Hepatocyte (in vitro differentiated cells): ENCODE data around the gene TSPAN4. TPM values are rescaled to one million over a fixed set of nuclear protein-coding genes. Genes with fewer than 3 reads are reported as not detected.

ENCODE experiments used
- DNase-seq: peaks from one replicate; pipeline ENCODE4 v3.0.0-alpha.2; 2016; ENCODE audit warnings: low spot score
- H2AFZ ChIP-seq: fragments of 200-600 bp; sonication (generic); 2 replicates; pipeline ENCODE4 v1.6.0; 2016; ENCODE audit warnings: antibody characterized with exemption, mild to moderate bottlenecking
- H3K27ac ChIP-seq: fragments of 200-600 bp; sonication (generic); 2 replicates; pipeline ENCODE4 v1.5.1; 2016; ENCODE audit warnings: mild to moderate bottlenecking
- H3K27me3 ChIP-seq: fragments of 200-600 bp; sonication (generic); 2 replicates; pipeline ENCODE4 v1.6.1; 2016
- H3K36me3 ChIP-seq: fragments of 200-600 bp; sonication (generic); replicated peaks from 2 replicates; pipeline ENCODE4 v1.5.1; 2016; ENCODE audit warnings: low read depth; ENCODE audit not compliant: insufficient read depth
- H3K4me1 ChIP-seq: fragments of 200-600 bp; sonication (generic); 2 replicates; pipeline ENCODE4 v1.5.1; 2016; ENCODE audit warnings: mild to moderate bottlenecking, moderate library complexity; ENCODE audit not compliant: insufficient read depth
- H3K4me2 ChIP-seq: fragments of 200-600 bp; sonication (generic); 2 replicates; pipeline ENCODE4 v1.6.0; 2016
- H3K4me3 ChIP-seq: fragments of 200-600 bp; sonication (generic); 2 replicates; pipeline ENCODE4 v1.5.1; 2016; ENCODE audit warnings: mild to moderate bottlenecking
- H3K79me2 ChIP-seq: fragments of 200-600 bp; sonication (generic); 2 replicates; pipeline ENCODE4 v1.6.0; 2017; ENCODE audit warnings: mild to moderate bottlenecking
- H3K9me2 ChIP-seq: fragments of 200-600 bp; sonication (generic); replicated peaks from 2 replicates; pipeline ENCODE4 v1.6.0; 2017; ENCODE audit warnings: mild to moderate bottlenecking; ENCODE audit not compliant: insufficient read depth
- H3K9me3 ChIP-seq: fragments of 200-600 bp; sonication (generic); 2 replicates; pipeline ENCODE4 v1.5.1; 2016; ENCODE audit warnings: low read depth, mild to moderate bottlenecking
- H4K20me1 ChIP-seq: fragments of 200-600 bp; sonication (generic); 2 replicates; pipeline ENCODE4 v1.6.0; 2016; ENCODE audit warnings: mild to moderate bottlenecking; ENCODE audit not compliant: insufficient read depth, poor library complexity, severe bottlenecking
- EZH2 ChIP-seq: fragments of 200-600 bp; sonication (generic); IDR thresholded peaks from 2 replicates; pipeline ENCODE4 v1.6.1; 2016; ENCODE audit warnings: antibody characterized with exemption, mild to moderate bottlenecking, borderline replicate concordance
- EZH2phosphoT487 ChIP-seq: fragments of 200-600 bp; sonication (generic); IDR thresholded peaks from one replicate; pipeline ENCODE4 v1.6.1; 2018; ENCODE audit warnings: antibody characterized with exemption, mild to moderate bottlenecking, low read depth, moderate library complexity; ENCODE audit not compliant: unreplicated experiment, severe bottlenecking
- WGBS: methylation state at CpG from one replicate; pipeline ENCODE4 v1.1.6; 2016; ENCODE audit warnings: low lambda C conversion rate; ENCODE audit errors: missing lambda C conversion rate; 5-methylcytosine and 5-hydroxymethylcytosine counted together
- polyA plus RNA-seq: library from polyadenylated mRNA; unstranded; fragments of >200 nt; fragmentation: Nextera tagmentation; extraction: Ambion mirVana; gene quantifications from 2 replicates; pipeline ENCODE4 v1.2.1, GENCODE V29; 2016
- total RNA-seq: library from RNA; depleted of rRNA; stranded (reverse); fragments of >200 nt; gene quantifications from 2 replicates; pipeline ENCODE4 v1.2.3, GENCODE V29; 2014
- TF ChIP-seq, protein P1 (sequence below): fragments of 200-600 bp; sonication (generic); IDR thresholded peaks from 2 replicates; pipeline ENCODE4 v1.5.1; 2016; ENCODE audit warnings: antibody characterized with exemption, mild to moderate bottlenecking; ENCODE audit not compliant: poor library complexity

Gene TSPAN4
- total and polyA plus RNA-seq, 2 experiments from 2014 or later, result 82.8 to 148 TPM

DNA sequence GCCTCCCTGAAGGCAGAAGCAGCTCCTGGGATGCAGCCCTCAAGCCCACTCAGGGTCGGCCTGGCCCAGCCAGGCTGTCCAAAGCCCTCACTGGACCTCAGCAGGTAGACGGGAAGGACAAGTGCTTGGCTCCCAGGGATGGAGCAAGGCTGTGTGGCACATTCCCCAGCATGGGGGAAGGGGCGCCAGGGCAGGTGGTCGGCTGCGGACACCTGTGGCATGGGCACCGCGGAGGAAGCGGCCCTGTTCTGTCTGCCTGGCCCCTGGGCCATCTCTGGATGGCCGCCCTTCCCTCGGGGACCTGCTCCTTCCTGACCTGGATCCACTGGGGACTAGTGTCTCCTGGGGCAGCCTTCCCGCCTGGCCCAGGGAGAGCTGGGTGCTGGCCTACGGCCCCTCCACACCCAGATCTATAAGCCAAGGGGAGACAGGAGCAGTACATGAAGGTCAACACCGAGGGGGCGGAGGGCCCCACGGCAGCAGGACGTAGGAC lies 42.0 kb downstream of the TSPAN4 start:
- Histone ChIP-seq H3K4me3 (no peak overlapping the region), H3K27me3 (no peaks in the 10 kb centered on the region), H3K79me2 (no peaks in the 10 kb centered on the region), H3K9me3 (no peaks in the 10 kb centered on the region), H3K4me2 (no peak overlapping the region), H4K20me1 (no peaks in the 10 kb centered on the region), H3K9me2 (no peaks in the 10 kb centered on the region), H3K36me3 (no peaks in the 10 kb centered on the region), H3K27ac (no peak overlapping the region), H2AFZ (no peak overlapping the region), H3K4me1 (no peaks in the 10 kb centered on the region)
- no peak for DNase-seq
- WGBS, result 89% methylated on average over 16 of the region's 16 CpGs
- TF ChIP-seq EZH2, result no peak
- TF ChIP-seq, protein P1, sequence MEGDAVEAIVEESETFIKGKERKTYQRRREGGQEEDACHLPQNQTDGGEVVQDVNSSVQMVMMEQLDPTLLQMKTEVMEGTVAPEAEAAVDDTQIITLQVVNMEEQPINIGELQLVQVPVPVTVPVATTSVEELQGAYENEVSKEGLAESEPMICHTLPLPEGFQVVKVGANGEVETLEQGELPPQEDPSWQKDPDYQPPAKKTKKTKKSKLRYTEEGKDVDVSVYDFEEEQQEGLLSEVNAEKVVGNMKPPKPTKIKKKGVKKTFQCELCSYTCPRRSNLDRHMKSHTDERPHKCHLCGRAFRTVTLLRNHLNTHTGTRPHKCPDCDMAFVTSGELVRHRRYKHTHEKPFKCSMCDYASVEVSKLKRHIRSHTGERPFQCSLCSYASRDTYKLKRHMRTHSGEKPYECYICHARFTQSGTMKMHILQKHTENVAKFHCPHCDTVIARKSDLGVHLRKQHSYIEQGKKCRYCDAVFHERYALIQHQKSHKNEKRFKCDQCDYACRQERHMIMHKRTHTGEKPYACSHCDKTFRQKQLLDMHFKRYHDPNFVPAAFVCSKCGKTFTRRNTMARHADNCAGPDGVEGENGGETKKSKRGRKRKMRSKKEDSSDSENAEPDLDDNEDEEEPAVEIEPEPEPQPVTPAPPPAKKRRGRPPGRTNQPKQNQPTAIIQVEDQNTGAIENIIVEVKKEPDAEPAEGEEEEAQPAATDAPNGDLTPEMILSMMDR, result no peak
- TF ChIP-seq EZH2phosphoT487, result no peak

DNA sequence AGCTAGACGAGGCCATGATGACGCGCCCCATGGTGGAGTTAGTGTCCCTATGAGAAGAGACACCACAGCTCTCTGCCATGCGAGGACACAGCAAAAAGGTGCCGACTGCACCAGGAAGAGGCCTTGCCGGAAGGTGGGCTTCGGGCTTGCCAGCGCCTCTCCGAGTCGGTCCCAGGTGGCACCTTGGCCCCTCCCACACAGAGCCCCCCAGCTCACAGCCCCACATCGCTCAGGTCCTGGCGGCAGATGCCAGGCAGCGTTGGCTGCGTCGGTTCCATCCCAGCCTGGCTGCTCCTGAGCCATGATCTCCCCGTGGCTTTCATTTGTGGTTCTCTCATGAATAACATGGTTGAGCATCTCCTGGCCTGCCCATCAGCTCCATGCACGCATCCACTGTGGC lies 43.9 kb downstream of the TSPAN4 start:
- H3K27me3 ChIP-seq, result no peaks in the 10 kb centered on the region
- no peaks in the 10 kb centered on the region for H3K36me3 ChIP-seq

DNA sequence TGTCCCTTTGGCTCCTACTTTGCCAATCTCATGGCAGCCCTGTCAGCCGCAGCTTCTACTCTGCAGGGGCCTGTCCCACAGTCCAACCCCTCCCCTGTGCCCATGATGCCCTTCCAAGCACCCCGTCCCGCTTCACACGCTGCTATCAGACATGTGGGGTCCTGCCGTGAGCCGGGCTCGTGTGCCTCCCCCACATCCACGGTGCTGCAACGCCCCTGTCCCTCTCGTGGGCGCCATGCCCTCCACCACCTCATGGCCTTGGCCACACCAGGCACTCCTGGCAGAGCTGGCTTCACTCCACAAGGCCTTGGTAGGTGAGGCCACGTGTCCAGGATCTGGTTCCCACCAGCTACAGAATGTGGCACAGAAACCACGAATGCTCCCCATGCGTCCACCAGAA lies 44.9 kb downstream of the TSPAN4 start:
- Histone ChIP-seq H3K36me3 (no peaks in the 10 kb centered on the region), H3K27me3 (no peaks in the 10 kb centered on the region), H2AFZ (no peak overlapping the region), H4K20me1 (no peaks in the 10 kb centered on the region), H3K4me1 (peaks cover 6% of the 10 kb centered on the region), H3K9me3 (no peaks in the 10 kb centered on the region), H3K4me3 (no peak overlapping the region), H3K27ac (no peak overlapping the region), H3K79me2 (no peaks in the 10 kb centered on the region), H3K4me2 (no peak overlapping the region), H3K9me2 (no peaks in the 10 kb centered on the region)
- DNase-seq, result no peak
- no peak for TF ChIP-seq EZH2phosphoT487
- TF ChIP-seq EZH2, result no peak
- TF ChIP-seq, protein P1, result no peak
- over 99% methylated on average over 14 of the region's 14 CpGs for WGBS

More for the DNA sequence above, 43.9 kb downstream of the TSPAN4 start:
- no peaks in the 10 kb centered on the region for H3K79me2 ChIP-seq
- H3K9me3 ChIP-seq, result no peaks in the 10 kb centered on the region
- H3K4me1 ChIP-seq, result peaks cover 6% of the 10 kb centered on the region
- WGBS, result 100% methylated on average over 17 of the region's 17 CpGs
- no peak for DNase-seq
- no peak overlapping the region for H3K4me2 ChIP-seq
- TF ChIP-seq, protein P1, result no peak
- TF ChIP-seq EZH2 (no peak), EZH2phosphoT487 (no peak)
- H2AFZ ChIP-seq, result no peak overlapping the region
- H3K4me3 ChIP-seq, result no peak overlapping the region
- no peaks in the 10 kb centered on the region for H4K20me1 ChIP-seq
- no peaks in the 10 kb centered on the region for H3K9me2 ChIP-seq
- no peak overlapping the region for H3K27ac ChIP-seq
